HG02840 (cell line): Measurements from ENCODE around the gene ATP2B1.

Experiments used
- ATAC-seq: cut with Tn5 transposase; IDR thresholded peaks from one replicate; pipeline ENCODE4 v1.9.1; 2021; ENCODE audit warnings: mild to moderate bottlenecking, moderate library complexity, moderate number of reproducible peaks; ENCODE audit not compliant: unreplicated experiment, low FRiP score

ATP2B1 gene

GRCh38 chr12:89618113-89618862 lies 90.3 kb downstream of the ATP2B1 start:
- no peak for ATAC-seq

GRCh38 chr12:89610366-89610765 lies 98.3 kb downstream of the ATP2B1 start:
- ATAC-seq = no peak

GRCh38 chr12:89603678-89604077 lies 105.0 kb downstream of the ATP2B1 start:
- ATAC-seq = no peak

GRCh38 chr12:89597770-89598169 lies 110.9 kb downstream of the ATP2B1 start:
- ATAC-seq = peak; percentile 49

- ATAC-seq = no peak
Observed at GRCh38 chr12:89597210-89597609, 111.4 kb downstream of the ATP2B1 start.

GRCh38 chr12:89593873-89594272 lies 114.8 kb downstream of the ATP2B1 start:
- no peak for ATAC-seq

- no peak for ATAC-seq
Observed at GRCh38 chr12:89593233-89593632, 115.4 kb downstream of the ATP2B1 start.

GRCh38 chr12:89589753-89590152 lies 118.9 kb downstream of the ATP2B1 start:
- no peak for ATAC-seq

- ATAC-seq = no peak
Observed at GRCh38 chr12:89578499-89578898, 130.1 kb downstream of the ATP2B1 start.

GRCh38 chr12:89576572-89577220 lies 131.9 kb downstream of the ATP2B1 start:
- ATAC-seq = no peak

GRCh38 chr12:89575374-89575773 lies 133.3 kb downstream of the ATP2B1 start:
- ATAC-seq = no peak

- ATAC-seq = no peak
Observed at GRCh38 chr12:89574736-89575208, 133.9 kb downstream of the ATP2B1 start.

GRCh38 chr12:89573051-89573810 lies 135.4 kb downstream of the ATP2B1 start:
- no peak for ATAC-seq

- no peak for ATAC-seq
Observed at GRCh38 chr12:89571491-89572195, 137.0 kb downstream of the ATP2B1 start.

- ATAC-seq = no peak
Observed at GRCh38 chr12:89568484-89568883, 140.2 kb downstream of the ATP2B1 start.

GRCh38 chr12:89567691-89568239 lies 140.9 kb downstream of the ATP2B1 start:
- no peak for ATAC-seq

GRCh38 chr12:89566615-89567014 lies 142.0 kb downstream of the ATP2B1 start:
- no peak for ATAC-seq

GRCh38 chr12:89565002-89565401 lies 143.6 kb downstream of the ATP2B1 start:
- no peak for ATAC-seq

GRCh38 chr12:89559753-89560152 lies 148.9 kb downstream of the ATP2B1 start:
- no peak for ATAC-seq

- no peak for ATAC-seq
Observed at GRCh38 chr12:89556976-89557375, 151.7 kb downstream of the ATP2B1 start.
